Tibial nerve (tissue), 4 donors: ENCODE data around the gene PSME2. TPM values are rescaled to one million over a fixed set of nuclear protein-coding genes. Genes with fewer than 3 reads are reported as not detected.

Experiments used
- DNase-seq, 2 donors: peaks; one replicate each; pipeline ENCODE4 v3.0.0-alpha.2; 2019; ENCODE audit warnings: low spot score in 2 of 2
- H3K27ac ChIP-seq, 4 donors: fragments of 200-600 bp; sonication (generic) in 3 of 4; one replicate each; pipeline ENCODE4 v1.5.1; 2017 to 2019; ENCODE audit warnings: mild to moderate bottlenecking in 1 of 4
- H3K27me3 ChIP-seq, 2 donors: fragments of 200-600 bp; sonication (generic) in 1 of 2; one replicate each; pipeline versions ENCODE4 v1.5.1 to v1.6.0; 2017 to 2019
- H3K36me3 ChIP-seq, 3 donors: fragments of 200-600 bp; sonication (generic); one replicate each; pipeline ENCODE4 v1.5.1; 2018 to 2019
- H3K4me1 ChIP-seq, 4 donors: fragments of 200-600 bp; sonication (generic) in 3 of 4; one replicate each; pipeline ENCODE4 v1.5.1; 2017 to 2019
- H3K4me3 ChIP-seq, 4 donors: fragments of 200-600 bp; sonication (generic) in 3 of 4; one replicate each; pipeline ENCODE4 v1.5.1; 2017 to 2019; ENCODE audit warnings: mild to moderate bottlenecking in 1 of 4, moderate library complexity in 1 of 4
- H3K9me3 ChIP-seq, 4 donors: fragments of 200-600 bp; sonication (generic) in 3 of 4; one replicate each; pipeline ENCODE4 v1.5.1; 2017 to 2019
- EP300 ChIP-seq, 2 donors: sonication (generic); formaldehyde crosslinking; IDR thresholded peaks; one replicate each; pipeline ENCODE4 v1.6.1; 2017; ENCODE audit warnings: antibody characterized with exemption in 2 of 2, mild to moderate bottlenecking in 1 of 2
- POLR2A ChIP-seq, 2 donors: fragments of 450-650 bp; IDR thresholded peaks; one replicate each; pipeline ENCODE4 v1.6.1; 2017; ENCODE audit warnings: antibody characterized with exemption in 2 of 2, mild to moderate bottlenecking in 2 of 2, moderate library complexity in 2 of 2
- WGBS, 2 donors: methylation state at CpG; one replicate each; pipeline ENCODE4 v1.1.5; 2018; 5-methylcytosine and 5-hydroxymethylcytosine counted together
- total RNA-seq, 4 donors: library from RNA; depleted of rRNA; stranded (reverse); fragments of >200 nt; gene quantifications; one replicate each; pipeline ENCODE4 v1.1.0, GENCODE V29; 2016
- TF ChIP-seq, protein P1 (sequence below), 5 experiments: fragments of 200-600 bp in 3 of 5; fragments of 450-650 bp in 2 of 5; sonication (generic) in 3 of 5; IDR thresholded peaks; one replicate each; pipeline ENCODE4 v1.5.1; 2016 to 2019; ENCODE audit warnings: antibody characterized with exemption in 5 of 5, mild to moderate bottlenecking in 3 of 5, moderate library complexity in 2 of 5

PSME2 gene
- total RNA-seq, 4 donors from 2014 or later: 33.7 to 64.0 (median 51.9) TPM

DNA sequence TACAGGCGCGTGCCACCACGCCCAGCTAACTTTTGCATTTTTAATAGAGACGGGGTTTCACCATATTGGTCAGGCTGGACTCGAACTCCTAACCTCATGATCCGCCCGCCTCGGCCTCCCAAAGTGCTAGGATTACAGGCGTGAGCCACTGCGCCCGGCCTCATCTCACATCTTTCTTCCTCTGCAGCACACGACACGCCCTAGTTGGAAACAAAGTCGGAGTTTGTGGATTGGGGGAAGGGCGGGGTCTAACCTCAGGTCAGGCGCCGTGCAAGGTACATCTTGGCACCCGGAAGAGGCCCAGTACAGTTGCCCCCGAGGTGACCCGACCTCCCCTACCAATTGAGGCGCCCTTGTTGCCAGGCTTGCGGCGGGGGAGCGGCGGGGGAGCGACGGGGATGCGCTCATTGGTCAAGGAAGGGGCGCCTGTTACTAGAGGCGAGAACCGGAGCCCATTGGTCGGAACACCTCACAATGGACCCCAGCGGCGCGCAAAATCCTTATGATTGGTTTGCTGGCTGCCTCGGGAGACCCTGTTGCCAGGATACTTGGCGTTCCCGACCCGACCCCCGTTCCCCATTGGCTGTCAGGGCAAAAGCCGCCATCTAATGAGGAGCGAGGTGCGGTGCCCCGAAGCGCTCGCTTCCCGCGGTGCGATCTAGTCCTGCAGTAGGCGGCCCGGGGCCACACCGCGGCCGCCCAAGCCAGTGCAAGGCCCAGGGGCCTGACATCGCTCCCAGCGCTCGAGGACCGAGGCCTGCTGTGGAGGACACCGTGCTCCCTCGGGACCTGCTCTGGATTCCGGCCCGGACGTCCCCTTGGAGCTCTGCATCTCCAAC is 25.2 kb upstream of the PSME2 start, which contains the start of gene REC8:
Gene REC8 (plus strand): TSS at position 659 of the 839 bp plus-strand sequence. CDS start 473 bp downstream, outside the sequence.
- Histone ChIP-seq H3K4me3 (peak within 1 kb of the TSS; percentile 38 to 48 (median 46)), H3K27me3 (no peaks in the 10 kb centered on the region), H3K9me3 (no peaks in the 10 kb centered on the region), H3K4me1 (peaks cover 0 to 14% (median 2%) of the 10 kb centered on the region in 4 donors), H3K36me3 (peaks cover 0 to 69% (median 0%) of the 10 kb centered on the region in 3 donors), H3K27ac (peak within 1 kb of the TSS; percentile 49 to 77 (median 64))
- WGBS, 2 donors: 8 to 14% methylated on average over 54 to 63 of the region's 63 CpGs
- TF ChIP-seq POLR2A (IDR thresholded peaks at IDR 0.05) (no peak), EP300 (IDR thresholded peaks at IDR 0.05) (peak in 1 of 2 donors; percentile 17)
- TF ChIP-seq, protein P1, sequence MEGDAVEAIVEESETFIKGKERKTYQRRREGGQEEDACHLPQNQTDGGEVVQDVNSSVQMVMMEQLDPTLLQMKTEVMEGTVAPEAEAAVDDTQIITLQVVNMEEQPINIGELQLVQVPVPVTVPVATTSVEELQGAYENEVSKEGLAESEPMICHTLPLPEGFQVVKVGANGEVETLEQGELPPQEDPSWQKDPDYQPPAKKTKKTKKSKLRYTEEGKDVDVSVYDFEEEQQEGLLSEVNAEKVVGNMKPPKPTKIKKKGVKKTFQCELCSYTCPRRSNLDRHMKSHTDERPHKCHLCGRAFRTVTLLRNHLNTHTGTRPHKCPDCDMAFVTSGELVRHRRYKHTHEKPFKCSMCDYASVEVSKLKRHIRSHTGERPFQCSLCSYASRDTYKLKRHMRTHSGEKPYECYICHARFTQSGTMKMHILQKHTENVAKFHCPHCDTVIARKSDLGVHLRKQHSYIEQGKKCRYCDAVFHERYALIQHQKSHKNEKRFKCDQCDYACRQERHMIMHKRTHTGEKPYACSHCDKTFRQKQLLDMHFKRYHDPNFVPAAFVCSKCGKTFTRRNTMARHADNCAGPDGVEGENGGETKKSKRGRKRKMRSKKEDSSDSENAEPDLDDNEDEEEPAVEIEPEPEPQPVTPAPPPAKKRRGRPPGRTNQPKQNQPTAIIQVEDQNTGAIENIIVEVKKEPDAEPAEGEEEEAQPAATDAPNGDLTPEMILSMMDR (IDR thresholded peaks at IDR 0.05): peak in 1 of 5 experiments; percentile 12
- DNase-seq: peak; percentile 61 to 63

DNA sequence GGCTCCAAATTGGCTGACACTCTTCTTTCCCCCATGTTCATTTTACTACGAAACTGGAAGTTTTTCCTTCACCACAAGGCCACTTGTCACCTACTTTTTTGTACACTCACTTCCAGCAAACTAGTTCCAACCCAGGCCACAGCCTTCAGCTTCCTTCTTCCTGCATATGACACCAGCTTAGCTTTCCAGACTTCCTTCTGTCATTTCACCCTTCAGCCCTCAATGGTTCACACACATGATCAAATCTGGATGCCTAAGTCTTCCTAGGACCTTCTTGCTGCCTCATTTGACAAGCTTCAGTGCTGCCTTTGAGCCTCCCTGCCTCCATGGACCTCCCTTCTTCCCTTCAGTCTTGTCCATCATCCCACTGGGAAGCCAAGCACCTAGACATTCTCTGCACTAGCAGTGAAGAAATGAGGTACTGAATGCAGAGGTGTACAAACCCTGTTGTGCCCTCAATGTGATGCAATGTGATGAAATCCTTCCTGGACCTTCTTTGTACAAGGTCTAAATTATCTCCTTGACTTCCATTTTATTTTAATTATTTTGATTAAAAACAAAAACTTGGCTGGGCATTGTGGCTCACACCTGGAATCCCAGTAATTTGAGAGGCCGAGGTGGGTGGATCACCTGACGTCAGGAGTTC is 21.2 kb upstream of the PSME2 start:
- H3K27ac ChIP-seq: no peak overlapping the region
- no peak for DNase-seq
- TF ChIP-seq, protein P1 (IDR thresholded peaks at IDR 0.05): no peak
- no peak for TF ChIP-seq EP300 (IDR thresholded peaks at IDR 0.05)
- TF ChIP-seq POLR2A (IDR thresholded peaks at IDR 0.05): no peak
- H3K4me1 ChIP-seq: peaks cover 0 to 40% (median 12%) of the 10 kb centered on the region in 4 donors
- H3K27me3 ChIP-seq: no peaks in the 10 kb centered on the region
- no peak overlapping the region for H3K4me3 ChIP-seq
- H3K9me3 ChIP-seq: no peaks in the 10 kb centered on the region
- peaks cover 5 to 73% (median 34%) of the 10 kb centered on the region in 3 donors for H3K36me3 ChIP-seq
- WGBS, 2 donors: 83 to 86% methylated on average over 3 of the region's 3 CpGs

DNA sequence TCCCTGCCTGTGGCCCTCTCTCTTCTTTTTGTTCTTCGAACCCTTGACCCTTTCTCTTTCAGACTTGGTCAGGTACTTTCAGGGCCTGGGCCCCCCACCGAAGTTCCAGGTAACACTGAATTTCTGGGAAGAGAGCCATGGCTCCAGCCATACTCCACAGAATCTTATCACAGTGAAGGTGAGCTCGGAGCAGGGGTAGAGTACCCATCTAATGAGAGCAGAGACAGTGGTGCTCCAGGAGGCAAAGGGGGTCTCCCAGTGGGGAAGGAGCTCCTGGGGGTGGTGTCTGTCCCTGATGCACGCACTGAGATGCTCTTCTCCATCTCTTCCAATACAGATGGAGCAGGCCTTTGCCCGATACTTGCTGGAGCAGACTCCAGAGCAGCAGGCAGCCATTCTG is 19.4 kb upstream of the PSME2 start:
- Histone ChIP-seq H3K27me3 (no peaks in the 10 kb centered on the region), H3K9me3 (no peaks in the 10 kb centered on the region), H3K4me1 (peaks cover 0 to 39% (median 16%) of the 10 kb centered on the region in 4 donors), H3K27ac (no peak overlapping the region), H3K36me3 (peaks cover 5 to 74% (median 34%) of the 10 kb centered on the region in 3 donors), H3K4me3 (no peak overlapping the region)
- no peak for DNase-seq
- 97% methylated on average over 5 of the region's 5 CpGs for WGBS, 2 donors
- TF ChIP-seq, protein P1 (IDR thresholded peaks at IDR 0.05): no peak
- TF ChIP-seq POLR2A (IDR thresholded peaks at IDR 0.05): no peak
- TF ChIP-seq EP300 (IDR thresholded peaks at IDR 0.05): no peak

DNA sequence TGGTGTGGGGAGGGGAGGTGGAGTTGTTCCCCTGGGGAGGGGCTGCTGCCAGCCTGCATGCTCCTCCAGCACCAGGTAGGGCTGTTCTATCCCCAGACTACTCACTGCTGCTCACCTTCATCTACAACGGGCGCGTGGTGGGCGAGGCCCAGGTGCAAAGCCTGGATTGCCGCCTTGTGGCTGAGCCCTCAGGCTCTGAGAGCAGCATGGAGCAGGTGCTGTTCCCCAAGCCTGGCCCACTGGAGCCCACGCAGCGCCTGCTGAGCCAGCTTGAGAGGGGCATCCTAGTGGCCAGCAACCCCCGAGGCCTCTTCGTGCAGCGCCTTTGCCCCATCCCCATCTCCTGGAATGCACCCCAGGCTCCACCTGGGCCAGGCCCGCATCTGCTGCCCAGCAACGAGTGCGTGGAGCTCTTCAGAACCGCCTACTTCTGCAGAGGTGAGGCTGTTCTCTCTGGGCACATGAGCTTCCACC is 18.1 kb upstream of the PSME2 start:
- Histone ChIP-seq H3K27ac (peak overlapping the region in 1 of 4 donors; percentile 99), H3K9me3 (no peaks in the 10 kb centered on the region), H3K27me3 (no peaks in the 10 kb centered on the region), H3K36me3 (peaks cover 5 to 81% (median 34%) of the 10 kb centered on the region in 3 donors), H3K4me3 (no peak overlapping the region), H3K4me1 (peaks cover 0 to 46% (median 19%) of the 10 kb centered on the region in 4 donors)
- DNase-seq: no peak
- 91 to 94% methylated on average over 8 to 10 of the region's 14 CpGs for WGBS, 2 donors
- TF ChIP-seq EP300 (IDR thresholded peaks at IDR 0.05) (no peak), POLR2A (IDR thresholded peaks at IDR 0.05) (no peak)
- TF ChIP-seq, protein P1 (IDR thresholded peaks at IDR 0.05): no peak
